GM12891 (cell line): Measurements from ENCODE around the gene PTPN2.

Source experiments
- PAX5 ChIP-seq: IDR thresholded peaks from 2 replicates; pipeline ENCODE4 v1.6.1; 2011; ENCODE audit warnings: low read length, moderate library complexity, mild to moderate bottlenecking; ENCODE audit not compliant: insufficient read depth, severe bottlenecking
- POLR2A ChIP-seq: IDR thresholded peaks from 2 replicates; pipeline ENCODE4 v1.6.1; 2011; ENCODE audit warnings: low read depth, low read length, control low read depth
- POLR2AphosphoS5 ChIP-seq: IDR thresholded peaks from 2 replicates; pipeline ENCODE4 v1.6.1; 2011; ENCODE audit warnings: low read depth, low read length, control low read depth
- SPI1 ChIP-seq: IDR thresholded peaks from 2 replicates; pipeline ENCODE4 v1.6.1; 2011; ENCODE audit warnings: low read depth, low read length, control low read depth

DNA sequence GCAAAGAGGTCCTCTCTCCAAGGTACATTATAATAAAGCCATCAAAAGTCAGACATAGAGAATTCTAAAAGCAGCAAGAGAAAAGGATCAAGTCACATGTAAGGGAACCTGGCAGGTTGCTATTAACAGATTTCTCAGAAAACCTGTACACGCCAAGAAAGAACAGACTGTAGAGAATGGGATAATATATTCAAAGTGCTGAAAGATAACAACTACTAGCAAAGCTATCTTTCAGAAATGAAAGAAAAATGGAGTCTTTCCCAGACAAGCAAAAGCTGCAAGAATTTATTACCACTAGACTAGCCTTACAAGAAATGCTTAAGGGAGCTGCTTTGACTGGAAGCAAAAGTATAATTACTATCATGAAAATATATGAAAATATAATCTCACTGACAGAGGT, 81.5 kb downstream of the PTPN2 start:
- TF ChIP-seq POLR2AphosphoS5 (no peak), POLR2A (no peak), PAX5 (no peak), SPI1 (no peak)
